ENCODE data around the gene TMPRSS4.

Gene TMPRSS4

GRCh38 chr11:118138839-118139420 lies 62.1 kb downstream of the TMPRSS4 start:
- no peak for DNase-seq

- DNase-seq, result no peak
These were observed 62.7 kb downstream of the TMPRSS4 start for GRCh38 chr11:118139578-118139977.

GRCh38 chr11:118142081-118142480 lies 65.2 kb downstream of the TMPRSS4 start:
- DNase-seq, result no peak

GRCh38 chr11:118142809-118143208 lies 65.9 kb downstream of the TMPRSS4 start:
- DNase-seq, result no peak

- DNase-seq, result no peak
These were observed 66.8 kb downstream of the TMPRSS4 start for GRCh38 chr11:118143661-118144185.

GRCh38 chr11:118144301-118145268 lies 67.7 kb downstream of the TMPRSS4 start:
- DNase-seq, result no peak

GRCh38 chr11:118145285-118146227 lies 68.7 kb downstream of the TMPRSS4 start:
- DNase-seq, result peak; percentile 95

GRCh38 chr11:118146554-118146953 lies 69.7 kb downstream of the TMPRSS4 start:
- no peak for DNase-seq

GRCh38 chr11:118147502-118147901 lies 70.6 kb downstream of the TMPRSS4 start:
- no peak for DNase-seq

DNA sequence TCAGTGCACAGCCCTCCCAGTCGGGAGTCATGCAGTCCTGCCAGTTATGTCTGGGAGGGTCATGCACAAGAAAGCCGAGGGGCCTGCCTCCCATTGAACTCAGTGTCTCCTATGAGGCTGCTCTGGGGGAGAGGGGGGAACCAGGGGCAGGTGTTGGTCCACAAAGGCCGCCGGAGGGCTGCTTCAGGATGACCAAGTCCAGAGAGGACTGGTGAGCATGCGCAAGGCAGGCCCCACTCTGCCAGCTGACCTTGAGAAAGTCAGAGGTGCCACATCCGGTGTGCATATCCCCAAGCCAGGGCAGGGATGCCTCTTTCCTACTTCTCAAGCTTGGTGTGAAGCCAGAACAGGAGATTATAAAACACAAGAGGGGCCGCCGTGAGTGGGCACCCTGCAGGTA lies 71.4 kb downstream of the TMPRSS4 start:
- no peak for DNase-seq

- DNase-seq, result no peak
These were observed 72.0 kb downstream of the TMPRSS4 start for GRCh38 chr11:118148856-118149255.

DNA sequence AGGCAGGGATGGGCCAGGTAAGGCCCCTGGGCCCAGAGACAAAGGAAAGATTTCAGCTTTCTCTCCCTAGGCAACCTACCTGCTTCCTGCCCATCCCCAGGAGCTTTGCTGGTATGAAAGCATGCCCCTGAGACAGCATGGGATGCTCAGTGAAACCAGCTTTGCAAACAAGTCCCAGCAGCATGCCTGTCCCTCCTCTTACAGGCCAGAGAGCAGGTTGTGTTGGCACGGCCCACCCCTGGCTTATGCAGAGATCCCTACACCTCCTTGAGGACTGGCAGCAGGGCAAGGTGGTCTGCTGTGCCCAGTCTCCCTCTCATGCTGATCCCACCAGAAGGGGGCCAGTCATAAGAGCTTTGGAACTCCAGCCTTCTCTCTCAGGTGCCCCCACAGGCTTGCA lies 72.6 kb downstream of the TMPRSS4 start:
- DNase-seq, result no peak

DNA sequence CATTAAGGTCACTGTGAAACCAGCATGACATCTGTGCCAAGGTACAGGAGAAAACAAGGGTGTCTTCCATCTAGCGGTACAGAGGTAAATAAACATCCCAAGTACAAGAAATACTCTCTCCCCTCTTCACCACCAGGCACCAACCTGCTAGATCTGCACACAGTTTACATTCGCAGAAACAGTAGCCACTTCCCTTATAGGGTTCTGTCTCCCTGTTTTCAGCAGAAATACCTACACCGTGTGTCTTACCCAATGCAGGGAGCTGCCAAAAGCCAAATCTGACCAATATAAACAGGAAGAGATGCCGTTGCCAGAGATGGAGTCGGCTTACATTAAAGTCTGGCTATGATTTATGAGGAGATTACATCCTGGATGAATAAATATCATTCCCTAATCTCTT lies 74.6 kb downstream of the TMPRSS4 start:
- DNase-seq, result no peak

GRCh38 chr11:118152020-118152551 lies 75.2 kb downstream of the TMPRSS4 start:
- no peak for DNase-seq

GRCh38 chr11:118152552-118153471 lies 75.9 kb downstream of the TMPRSS4 start, which contains the start of gene SCN4B:
TSS of gene SCN4B (minus strand) at chr11:118152823. CDS start at chr11:118152673, 150 bp downstream.
- DNase-seq, result no peak

- DNase-seq, result no peak
These were observed 76.6 kb downstream of the TMPRSS4 start for GRCh38 chr11:118153516-118153915.

DNA sequence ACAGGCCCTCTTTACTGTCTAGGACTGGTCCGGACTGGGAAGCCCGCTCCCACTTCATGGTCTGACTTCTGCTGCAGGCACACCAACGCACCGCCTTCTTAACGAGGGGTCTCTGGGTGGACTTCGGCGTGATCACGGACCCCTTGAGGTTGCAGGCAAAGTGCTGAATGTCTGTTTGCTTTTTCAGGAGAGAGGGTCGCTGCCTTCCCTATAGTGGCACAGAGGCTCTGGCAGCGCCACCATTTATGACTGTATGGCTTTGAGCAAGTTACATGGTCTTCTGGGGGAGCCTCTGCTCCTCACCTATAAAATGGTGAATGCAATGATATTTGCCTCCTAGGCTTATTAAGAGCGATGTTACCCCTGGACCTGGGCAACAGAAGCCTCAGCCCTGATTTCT lies 77.1 kb downstream of the TMPRSS4 start:
- DNase-seq, result no peak

DNA sequence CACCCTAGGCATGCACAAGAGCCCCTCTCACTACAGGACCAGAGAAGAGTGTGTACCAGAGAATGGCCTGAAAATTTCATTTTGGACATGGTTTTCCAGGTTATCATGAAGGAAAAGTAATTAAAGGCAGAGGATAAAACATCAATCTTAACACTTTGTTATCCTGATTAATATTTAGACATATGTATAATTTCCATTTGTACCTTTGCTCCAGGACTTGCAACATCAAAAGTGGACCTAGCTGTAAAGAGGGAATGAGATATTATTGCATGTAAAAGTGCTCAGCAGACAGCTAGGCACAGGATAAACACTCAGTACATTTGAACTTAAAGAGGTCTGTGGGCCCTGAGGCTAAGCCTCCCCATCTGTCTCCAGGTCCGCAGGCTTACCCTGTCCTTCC lies 77.8 kb downstream of the TMPRSS4 start:
- DNase-seq, result no peak

DNA sequence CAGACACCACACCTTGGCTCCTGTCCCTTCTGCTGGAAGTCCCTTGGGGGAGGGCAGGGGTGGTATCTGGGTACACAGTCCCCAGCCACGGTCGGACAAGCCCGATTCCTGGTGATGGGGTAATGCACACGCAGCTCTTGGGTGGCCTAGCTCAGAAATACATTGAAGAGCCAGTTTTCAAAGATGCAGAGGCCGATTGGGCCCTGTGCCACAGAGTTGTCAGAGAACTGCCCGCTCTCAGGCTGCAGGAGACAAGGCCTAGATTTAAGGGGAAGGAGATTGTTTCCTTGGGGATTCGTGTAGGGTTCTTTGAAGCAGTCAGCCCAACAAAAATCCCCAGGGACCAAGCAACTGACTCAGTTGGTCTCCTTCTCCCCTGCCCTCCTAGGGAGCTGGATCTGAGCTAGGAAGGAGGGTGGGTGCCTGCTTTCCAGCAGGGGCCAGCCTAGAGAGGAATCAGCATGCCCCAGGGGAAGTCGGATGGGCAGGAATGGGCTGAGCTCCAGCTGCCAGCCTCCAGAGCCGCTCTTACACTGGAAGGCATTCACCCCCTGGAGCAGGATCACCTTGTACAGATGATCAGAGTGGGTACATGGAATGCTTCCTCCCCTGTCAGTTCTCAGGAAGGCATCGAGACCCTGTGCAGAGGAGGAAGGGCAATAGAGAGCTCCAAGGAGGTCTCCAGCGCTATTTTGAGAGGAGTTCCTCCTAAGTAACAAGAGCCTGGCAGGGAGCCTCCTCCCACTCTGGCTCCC lies 79.1 kb downstream of the TMPRSS4 start:
- DNase-seq, result no peak

- DNase-seq, result no peak
These were observed 79.8 kb downstream of the TMPRSS4 start for GRCh38 chr11:118156531-118157185.
